GM18909 (cell line): ENCODE data around the gene CSTF2.

Experiments
- ATAC-seq: cut with Tn5 transposase; IDR thresholded peaks from one replicate; pipeline ENCODE4 v1.9.1; 2021; ENCODE audit warnings: mild to moderate bottlenecking; ENCODE audit not compliant: unreplicated experiment, poor library complexity

The CSTF2 gene

GRCh38 chrX:100870527-100870926 is 50.3 kb downstream of the CSTF2 start:
- ATAC-seq: no peak

GRCh38 chrX:100871594-100872560 is 51.7 kb downstream of the CSTF2 start:
- no peak for ATAC-seq

DNA sequence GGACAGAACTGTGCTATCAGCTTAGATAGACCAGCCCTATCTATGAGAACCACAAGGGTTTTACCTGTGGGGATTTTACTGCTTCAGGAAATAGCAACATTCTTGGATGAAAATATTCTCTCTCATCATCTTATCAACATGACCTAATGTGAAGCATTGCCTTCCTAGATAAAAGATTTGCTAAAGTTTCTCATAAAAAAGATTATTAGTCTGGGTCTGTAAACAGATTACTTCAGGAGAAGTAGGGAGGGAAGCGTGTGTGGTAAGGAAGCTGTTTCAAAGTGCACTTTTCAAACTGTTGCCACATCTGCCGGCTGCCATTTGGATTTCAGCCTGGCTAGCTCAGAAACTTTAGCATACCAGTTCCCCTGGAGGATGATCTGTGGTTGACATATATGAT is 54.1 kb downstream of the CSTF2 start, which contains the start of gene NOX1:
Gene NOX1 (minus strand): TSS at position 35 of the 400 bp plus-strand sequence. CDS start 220 bp downstream, outside the sequence.
- ATAC-seq: no peak

DNA sequence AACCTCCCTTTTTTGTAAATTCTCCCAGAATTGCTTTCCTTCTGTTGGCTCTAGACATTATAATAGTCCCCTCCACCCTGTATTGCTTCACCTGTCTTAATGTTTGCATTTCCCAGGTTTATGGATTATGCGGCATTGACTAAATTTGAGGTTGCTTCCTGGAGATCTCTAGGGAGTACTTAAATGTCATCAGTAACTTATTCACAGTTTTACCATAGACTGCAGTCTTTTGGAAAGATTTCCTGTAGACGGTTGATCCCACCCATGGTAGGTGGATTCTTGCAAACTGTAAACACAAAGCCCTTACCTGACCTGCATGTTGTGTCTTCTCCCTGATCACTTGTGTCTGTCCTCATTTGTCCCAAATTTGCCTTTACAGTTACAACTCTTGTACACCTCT is 60.2 kb downstream of the CSTF2 start:
- ATAC-seq: no peak

- ATAC-seq: no peak
Measured at GRCh38 chrX:100883654-100884053, 63.5 kb downstream of the CSTF2 start.
